SK-N-SH (cell line): ENCODE results near the gene PPP2R5B. TPM values are rescaled to one million over a fixed set of nuclear protein-coding genes. Genes with fewer than 3 reads are reported as not detected.

Source experiments
- CTCF ChIA-PET: fragments of 300-600, 350-600 bp; formaldehyde crosslinking; extraction: SDS; loops from one replicate; lab custom pipeline; 2021; lab: Yijun Ruan, JAX
- POLR2A ChIA-PET: fragments of 350-600 bp; sonication (Branson Sonifier 250); formaldehyde crosslinking; extraction: SDS; loops from one replicate; lab custom pipeline; 2020; ENCODE audit warnings: antibody characterized with exemption, inconsistent platforms; lab: Yijun Ruan, JAX
- DNase-seq: peaks from one replicate; pipeline ENCODE4 v3.0.0; 2012
- H2AFZ ChIP-seq: fragments of 200-600 bp; sonication (generic); 2 replicates; pipeline ENCODE4 v1.8.1; 2016; ENCODE audit warnings: antibody characterized with exemption, mild to moderate bottlenecking, low read depth
- H3F3A ChIP-seq: fragments of 200-600 bp; sonication (generic); replicated peaks from 2 replicates; pipeline ENCODE3; 2016; ENCODE audit warnings: antibody characterized with exemption, mild to moderate bottlenecking; ENCODE audit not compliant: insufficient read depth
- H3K27ac ChIP-seq, 2 experiments: fragments of 200-500 bp in 1 of 2; fragments of 200-600 bp in 1 of 2; sonication (Bioruptor generic) in 1 of 2; sonication (generic), shearing (Covaris generic) in 1 of 2; 2 replicates each; pipeline versions ENCODE4 v1.5.1 to v1.6.1; 2014 to 2016; ENCODE audit warnings: low read depth in 2 of 2, inconsistent platforms in 1 of 2, low read length in 1 of 2, mild to moderate bottlenecking in 1 of 2, mixed read lengths in 1 of 2
- H3K27me3 ChIP-seq: fragments of 200-600 bp; sonication (generic), shearing (Covaris generic); 2 replicates; pipeline ENCODE4 v1.6.1; 2016; ENCODE audit warnings: mixed run types; ENCODE audit not compliant: insufficient read depth
- H3K36me3 ChIP-seq, 2 experiments: fragments of 200-500 bp in 1 of 2; fragments of 200-600 bp in 1 of 2; sonication (Bioruptor generic) in 1 of 2; sonication (generic) in 1 of 2; replicated peaks in 1 of 2; 2 replicates each; pipeline versions ENCODE3 to v1.5.1; 2014 to 2016; ENCODE audit warnings: low read length in 1 of 2, mild to moderate bottlenecking in 1 of 2; ENCODE audit not compliant: insufficient read depth in 2 of 2, control insufficient read depth in 1 of 2
- H3K4me1 ChIP-seq, 2 experiments: fragments of 200-500 bp in 1 of 2; fragments of 200-600 bp in 1 of 2; sonication (Bioruptor generic) in 1 of 2; sonication (generic), shearing (Covaris generic) in 1 of 2; 2 replicates each; pipeline versions ENCODE4 v1.5.1 to v1.6.1; 2014 to 2016; ENCODE audit warnings: low read depth in 1 of 2, low read length in 1 of 2, mixed run types in 1 of 2; ENCODE audit not compliant: insufficient read depth in 2 of 2, control insufficient read depth in 1 of 2
- H3K4me2 ChIP-seq: fragments of 200-600 bp; sonication (generic), shearing (Covaris generic); 2 replicates; pipeline ENCODE4 v1.6.1; 2017; ENCODE audit warnings: mixed run types
- H3K4me3 ChIP-seq, 2 experiments: fragments of 200-500 bp in 1 of 2; fragments of 200-600 bp in 1 of 2; sonication (Bioruptor generic) in 1 of 2; sonication (generic), shearing (Covaris generic) in 1 of 2; 2 replicates each; pipeline versions ENCODE4 v1.5.1 to v1.8.1; 2014 to 2016; ENCODE audit warnings: low read depth in 2 of 2, inconsistent platforms in 1 of 2, low read length in 1 of 2, mild to moderate bottlenecking in 1 of 2, mixed read lengths in 1 of 2, moderate library complexity in 1 of 2
- H3K79me2 ChIP-seq: fragments of 200-600 bp; sonication (generic); 2 replicates; pipeline ENCODE4 v1.8.1; 2017; ENCODE audit warnings: mild to moderate bottlenecking; ENCODE audit not compliant: insufficient read depth
- H3K9ac ChIP-seq: fragments of 200-600 bp; sonication (generic); 2 replicates; pipeline ENCODE4 v1.6.1; 2017; ENCODE audit warnings: mixed run types
- H3K9me2 ChIP-seq: fragments of 200-600 bp; sonication (generic); 2 replicates; pipeline ENCODE4 v1.6.1; 2017; ENCODE audit warnings: mixed run types
- H3K9me3 ChIP-seq: fragments of 200-600 bp; sonication (generic); 2 replicates; pipeline ENCODE4 v1.6.1; 2017; ENCODE audit warnings: mixed run types, mild to moderate bottlenecking, moderate library complexity
- H4K20me1 ChIP-seq: fragments of 200-600 bp; sonication (generic); 2 replicates; pipeline ENCODE4 v1.6.1; 2017; ENCODE audit warnings: mild to moderate bottlenecking, mixed run types; ENCODE audit not compliant: insufficient read depth
- CHD2 ChIP-seq: fragments of 150-350 bp; IDR thresholded peaks from 2 replicates; pipeline ENCODE4 v1.6.1; 2018; ENCODE audit warnings: low read length; ENCODE audit not compliant: partially characterized antibody
- EP300 ChIP-seq, 2 experiments: IDR thresholded peaks; 2 replicates each; pipeline versions ENCODE4 v1.4.0 to v1.6.1; 2012; ENCODE audit warnings: borderline replicate concordance in 1 of 2, low read depth in 1 of 2, low read length in 1 of 2
- GABPA ChIP-seq: IDR thresholded peaks from 2 replicates; pipeline ENCODE4 v1.4.0; 2012; ENCODE audit warnings: low read depth, mild to moderate bottlenecking
- GATA2 ChIP-seq: sonication (generic); formaldehyde crosslinking; IDR thresholded peaks from 2 replicates; pipeline ENCODE4 v1.5.0; 2020; ENCODE audit warnings: mild to moderate bottlenecking, missing genetic modification reagents
- MXI1 ChIP-seq: IDR thresholded peaks from 2 replicates; pipeline ENCODE4 v1.6.1; 2012; ENCODE audit warnings: mild to moderate bottlenecking, low read depth, low read length, improper control_type of control experiment
- POLR2AphosphoS5 ChIP-seq: IDR thresholded peaks from 2 replicates; pipeline ENCODE4 v1.6.1; 2012; ENCODE audit warnings: low read depth, low read length
- RAD21 ChIP-seq: IDR thresholded peaks from 2 replicates; pipeline ENCODE4 v1.6.1; 2012; ENCODE audit warnings: mild to moderate bottlenecking, low read length
- REST ChIP-seq: IDR thresholded peaks from 2 replicates; pipeline ENCODE4 v1.6.1; 2012; ENCODE audit warnings: mild to moderate bottlenecking, low read depth, low read length, moderate library complexity
- SMC3 ChIP-seq: IDR thresholded peaks from 2 replicates; pipeline ENCODE4 v1.6.1; 2012; ENCODE audit warnings: low read depth, low read length, improper control_type of control experiment
- TAF1 ChIP-seq: IDR thresholded peaks from 2 replicates; pipeline ENCODE4 v1.6.1; 2012; ENCODE audit warnings: low read depth, mild to moderate bottlenecking, low read length, moderate library complexity, borderline replicate concordance
- WGBS: methylation state at CpG from one replicate; pipeline ENCODE4 v1.1.6; 2017; ENCODE audit warnings: low lambda C conversion rate; 5-methylcytosine and 5-hydroxymethylcytosine counted together
- polyA plus RNA-seq, 3 experiments: library from polyadenylated mRNA; depleted of rRNA; stranded (reverse); fragments of >200 nt; gene quantifications; 2 replicates each; pipeline ENCODE4 v1.2.3, GENCODE V29; 2012
- TF ChIP-seq, protein P1 (sequence below): fragments of 200-600 bp; sonication (generic); IDR thresholded peaks from 2 replicates; pipeline ENCODE4 v1.6.1; 2017; ENCODE audit warnings: antibody characterized with exemption, mild to moderate bottlenecking, moderate library complexity
- TF ChIP-seq, protein P2 (sequence below): IDR thresholded peaks from 2 replicates; pipeline ENCODE4; 2012
- TF ChIP-seq, protein P3 (sequence below): IDR thresholded peaks from 2 replicates; pipeline ENCODE4 v1.4.0; 2012; ENCODE audit warnings: low read depth

Gene PPP2R5B
- polyA plus RNA-seq, 1 of the 3 experiments (the other 2 are of a cell fraction), result 15.1 TPM

DNA sequence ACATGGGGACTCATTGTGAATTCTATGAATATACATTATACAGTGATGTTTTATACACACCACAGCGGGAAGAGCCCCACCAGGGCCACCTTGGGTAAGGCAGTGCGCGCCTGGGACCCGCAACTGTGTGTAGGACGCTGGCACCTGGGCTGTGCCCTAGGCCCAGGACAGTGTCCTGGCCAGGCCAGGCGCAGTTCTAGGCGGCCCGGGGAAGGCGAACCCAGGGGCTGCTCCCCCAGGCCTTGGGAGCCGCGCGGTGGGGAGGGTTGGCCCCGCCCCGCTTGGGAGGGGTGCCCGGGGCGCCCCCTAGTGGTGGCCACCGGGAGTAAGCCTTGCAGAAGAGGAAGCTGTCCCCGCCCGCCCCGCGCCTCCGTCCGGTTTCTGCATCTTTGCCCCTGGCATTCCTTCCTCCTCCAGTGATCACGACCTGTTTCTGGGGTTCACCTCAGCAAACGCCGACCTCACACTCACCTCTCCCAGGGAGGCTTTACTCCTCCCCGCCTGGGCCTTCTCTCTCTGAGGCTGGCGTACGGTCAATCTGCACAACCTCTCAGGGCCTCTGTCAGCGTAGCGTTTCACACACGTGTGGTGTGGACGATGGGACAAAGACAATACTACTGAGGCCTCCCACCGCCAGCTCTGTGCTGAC, 36.6 kb upstream of the PPP2R5B start:
- no peaks in the 10 kb centered on the region for H3K27me3 ChIP-seq
- peak overlapping the region; percentile 100 for H2AFZ ChIP-seq
- ChIA-PET POLR2A (interaction anchor here (0.6 to 1.3 kb wide), 2 partner anchors 9 to 28 kb away, joined by 3 to 5 read pairs; partner anchors contain the start of gene EHD1), CTCF (interaction anchor here (0.5 to 26.7 kb wide), 39 partner anchors 9 to 500 kb away, joined by 3 to 530 read pairs (median 4); partner anchors contain the start of genes ARL2, CDC42BPG and EHD1)
- peak; percentile 97 for DNase-seq
- no peaks in the 10 kb centered on the region for H3K9me3 ChIP-seq
- H3F3A ChIP-seq, result peaks cover 5% of the 10 kb centered on the region
- 42% methylated on average over 11 of the region's 34 CpGs for WGBS
- H3K4me3 ChIP-seq, result peak overlapping the region in 1 of 2 experiments; percentile 35; a peak in 1 of 4 replicates
- H3K4me2 ChIP-seq, result 0 out of 2 replicates have a peak overlapping the region, but pooled peaks have one; percentile 47
- H3K4me1 ChIP-seq, result peaks cover 0 to 12% of the 10 kb centered on the region in 2 experiments; a peak in 1 of 4 replicates
- peak overlapping the region; percentile 34; the same call in 1 of the 2 replicates for H3K9ac ChIP-seq
- TF ChIP-seq RAD21 (0 out of 2 replicates have a peak, but pooled peaks have one; percentile 31), SMC3 (peak; percentile 65), REST (0 out of 2 replicates have a peak, but pooled peaks have one; percentile 32), GABPA (peak; percentile 29; the same call in 1 of the 2 replicates), MXI1 (peak; percentile 53; the same call in 1 of the 2 replicates), CHD2 (peak; percentile 26), EP300 (IDR thresholded peaks at IDR 0.05; ENCODE audit: borderline replicate concordance in 1 of 2, low read depth in 1 of 2, low read length in 1 of 2) (no peak), TAF1 (no peak; the same call in 1 of the 2 replicates), POLR2AphosphoS5 (peak; percentile 17; the same call in 1 of the 2 replicates), GATA2 (CRISPR knock-in tag) (no peak)
- TF ChIP-seq, protein P1, sequence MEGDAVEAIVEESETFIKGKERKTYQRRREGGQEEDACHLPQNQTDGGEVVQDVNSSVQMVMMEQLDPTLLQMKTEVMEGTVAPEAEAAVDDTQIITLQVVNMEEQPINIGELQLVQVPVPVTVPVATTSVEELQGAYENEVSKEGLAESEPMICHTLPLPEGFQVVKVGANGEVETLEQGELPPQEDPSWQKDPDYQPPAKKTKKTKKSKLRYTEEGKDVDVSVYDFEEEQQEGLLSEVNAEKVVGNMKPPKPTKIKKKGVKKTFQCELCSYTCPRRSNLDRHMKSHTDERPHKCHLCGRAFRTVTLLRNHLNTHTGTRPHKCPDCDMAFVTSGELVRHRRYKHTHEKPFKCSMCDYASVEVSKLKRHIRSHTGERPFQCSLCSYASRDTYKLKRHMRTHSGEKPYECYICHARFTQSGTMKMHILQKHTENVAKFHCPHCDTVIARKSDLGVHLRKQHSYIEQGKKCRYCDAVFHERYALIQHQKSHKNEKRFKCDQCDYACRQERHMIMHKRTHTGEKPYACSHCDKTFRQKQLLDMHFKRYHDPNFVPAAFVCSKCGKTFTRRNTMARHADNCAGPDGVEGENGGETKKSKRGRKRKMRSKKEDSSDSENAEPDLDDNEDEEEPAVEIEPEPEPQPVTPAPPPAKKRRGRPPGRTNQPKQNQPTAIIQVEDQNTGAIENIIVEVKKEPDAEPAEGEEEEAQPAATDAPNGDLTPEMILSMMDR, result peak; percentile 91
- TF ChIP-seq, protein P2, sequence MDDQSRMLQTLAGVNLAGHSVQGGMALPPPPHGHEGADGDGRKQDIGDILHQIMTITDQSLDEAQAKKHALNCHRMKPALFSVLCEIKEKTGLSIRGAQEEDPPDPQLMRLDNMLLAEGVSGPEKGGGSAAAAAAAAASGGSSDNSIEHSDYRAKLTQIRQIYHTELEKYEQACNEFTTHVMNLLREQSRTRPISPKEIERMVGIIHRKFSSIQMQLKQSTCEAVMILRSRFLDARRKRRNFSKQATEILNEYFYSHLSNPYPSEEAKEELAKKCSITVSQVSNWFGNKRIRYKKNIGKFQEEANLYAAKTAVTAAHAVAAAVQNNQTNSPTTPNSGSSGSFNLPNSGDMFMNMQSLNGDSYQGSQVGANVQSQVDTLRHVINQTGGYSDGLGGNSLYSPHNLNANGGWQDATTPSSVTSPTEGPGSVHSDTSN, result no peak
- TF ChIP-seq, protein P3, sequence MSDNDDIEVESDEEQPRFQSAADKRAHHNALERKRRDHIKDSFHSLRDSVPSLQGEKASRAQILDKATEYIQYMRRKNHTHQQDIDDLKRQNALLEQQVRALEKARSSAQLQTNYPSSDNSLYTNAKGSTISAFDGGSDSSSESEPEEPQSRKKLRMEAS, result peak; percentile 44; the same call in 1 of the 2 replicates
- H3K79me2 ChIP-seq, result no peaks in the 10 kb centered on the region
- no peaks in the 10 kb centered on the region for H3K9me2 ChIP-seq
- no peaks in the 10 kb centered on the region for H3K36me3 ChIP-seq
- peak overlapping the region in 1 of 2 experiments; percentile 31; a peak in 1 of 4 replicates for H3K27ac ChIP-seq
- no peaks in the 10 kb centered on the region for H4K20me1 ChIP-seq
